Peyer's patch (tissue), 4 donors: ENCODE results near the gene NAT8L.

ENCODE experiments used
- POLR2A ChIP-seq, 2 donors: fragments of 450-650 bp; IDR thresholded peaks; one replicate each; pipeline ENCODE4 v1.5.1; 2017; ENCODE audit warnings: antibody characterized with exemption in 2 of 2, mild to moderate bottlenecking in 2 of 2, moderate library complexity in 2 of 2
- TF ChIP-seq, protein P1 (sequence below), 6 experiments: fragments of 450-650 bp in 4 of 6; fragments of 200-600 bp in 2 of 6; sonication (generic) in 1 of 6; IDR thresholded peaks; one replicate each; pipeline ENCODE4 v1.5.1; 2017 to 2019; ENCODE audit warnings: antibody characterized with exemption in 6 of 6, mild to moderate bottlenecking in 3 of 6, moderate library complexity in 1 of 6

DNA sequence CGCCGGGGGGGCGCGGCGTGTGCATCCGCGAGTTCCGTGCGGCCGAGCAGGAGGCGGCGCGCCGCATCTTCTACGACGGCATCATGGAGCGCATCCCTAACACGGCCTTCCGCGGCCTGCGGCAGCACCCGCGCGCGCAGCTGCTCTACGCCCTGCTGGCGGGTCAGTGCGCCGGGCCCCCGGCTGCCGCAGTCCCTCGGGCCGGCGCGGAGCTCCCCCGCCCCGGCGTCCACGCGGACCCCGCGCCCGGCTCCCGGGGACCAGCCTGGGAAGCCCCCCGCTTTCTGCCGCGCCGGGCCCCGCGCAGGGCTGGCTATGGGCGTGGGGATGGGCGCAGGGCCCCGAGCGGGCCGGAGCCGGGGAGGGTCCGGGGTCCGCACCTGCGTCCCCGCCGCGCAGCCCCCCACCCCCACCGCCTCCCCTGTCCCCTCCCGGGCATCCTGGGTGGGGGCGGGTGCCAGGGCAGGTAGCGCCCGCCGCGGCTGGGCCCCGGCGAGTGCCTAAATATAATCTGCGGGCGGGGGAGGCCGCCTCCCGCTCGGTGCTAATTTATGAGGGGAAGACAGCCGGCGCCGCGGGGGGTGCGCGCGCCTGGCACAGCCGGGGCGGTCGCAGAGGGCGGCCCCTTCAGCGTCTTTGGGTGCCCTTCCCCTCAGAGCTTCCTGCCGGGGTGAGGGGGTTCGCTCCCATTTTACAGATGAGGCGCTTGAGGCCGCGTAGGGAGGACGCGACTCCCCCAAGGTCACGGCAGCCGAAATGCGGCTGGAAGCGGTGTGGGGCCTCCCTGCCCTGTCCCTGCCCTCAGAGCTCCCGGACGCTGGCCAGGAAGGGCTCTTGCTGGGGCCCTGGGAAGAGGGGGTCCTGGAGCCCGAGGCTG lies 837 bp downstream of the NAT8L start:
- no peak for TF ChIP-seq POLR2A (IDR thresholded peaks at IDR 0.05)
- TF ChIP-seq, protein P1, sequence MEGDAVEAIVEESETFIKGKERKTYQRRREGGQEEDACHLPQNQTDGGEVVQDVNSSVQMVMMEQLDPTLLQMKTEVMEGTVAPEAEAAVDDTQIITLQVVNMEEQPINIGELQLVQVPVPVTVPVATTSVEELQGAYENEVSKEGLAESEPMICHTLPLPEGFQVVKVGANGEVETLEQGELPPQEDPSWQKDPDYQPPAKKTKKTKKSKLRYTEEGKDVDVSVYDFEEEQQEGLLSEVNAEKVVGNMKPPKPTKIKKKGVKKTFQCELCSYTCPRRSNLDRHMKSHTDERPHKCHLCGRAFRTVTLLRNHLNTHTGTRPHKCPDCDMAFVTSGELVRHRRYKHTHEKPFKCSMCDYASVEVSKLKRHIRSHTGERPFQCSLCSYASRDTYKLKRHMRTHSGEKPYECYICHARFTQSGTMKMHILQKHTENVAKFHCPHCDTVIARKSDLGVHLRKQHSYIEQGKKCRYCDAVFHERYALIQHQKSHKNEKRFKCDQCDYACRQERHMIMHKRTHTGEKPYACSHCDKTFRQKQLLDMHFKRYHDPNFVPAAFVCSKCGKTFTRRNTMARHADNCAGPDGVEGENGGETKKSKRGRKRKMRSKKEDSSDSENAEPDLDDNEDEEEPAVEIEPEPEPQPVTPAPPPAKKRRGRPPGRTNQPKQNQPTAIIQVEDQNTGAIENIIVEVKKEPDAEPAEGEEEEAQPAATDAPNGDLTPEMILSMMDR (IDR thresholded peaks at IDR 0.05): no peak
